SK-N-MC (cell line): ENCODE data around the gene LSAMP.
A peak's percentile ranks its signal among the peaks of the same experiment; 100 is the strongest.

ENCODE experiments used
- DNase-seq: peaks from one replicate; pipeline ENCODE4 v3.0.0-alpha.2; 2011; ENCODE audit warnings: low read depth, low spot score
- H3K27ac ChIP-seq: fragments of 200-600 bp; sonication (generic); 2 replicates; pipeline ENCODE4 v1.5.1; 2016; ENCODE audit warnings: mixed run types
- H3K36me3 ChIP-seq: fragments of 200-600 bp; sonication (generic); 2 replicates; pipeline ENCODE4 v1.6.1; 2017; ENCODE audit warnings: antibody characterized with exemption, low read length, mixed read lengths; ENCODE audit not compliant: insufficient read depth
- H3K4me3 ChIP-seq: fragments of 200-600 bp; sonication (generic); 2 replicates; pipeline ENCODE4 v1.5.1; 2016
- H3K9ac ChIP-seq: fragments of 200-600 bp; sonication (generic); 2 replicates; pipeline ENCODE4 v1.8.0; 2017; ENCODE audit warnings: mixed run types, mixed read lengths; ENCODE audit not compliant: insufficient read length
- H3K9me3 ChIP-seq: fragments of 200-600 bp; sonication (generic); 2 replicates; pipeline ENCODE4 v1.6.1; 2017; ENCODE audit warnings: low read depth, mild to moderate bottlenecking, antibody characterized with exemption, low read length, moderate library complexity, mixed read lengths
- EZH2 ChIP-seq: fragments of 200-600 bp; sonication (generic); IDR thresholded peaks from one replicate; pipeline ENCODE4 v1.6.1; 2017; ENCODE audit warnings: antibody characterized with exemption
- FOXP2 ChIP-seq: optimal IDR thresholded peaks from 2 replicates; pipeline ENCODE3; 2011; ENCODE audit warnings: mild to moderate bottlenecking, moderate library complexity; ENCODE audit not compliant: insufficient read depth; ENCODE audit errors: extremely low read length, control extremely low read depth
- POLR2AphosphoS5 ChIP-seq: IDR thresholded peaks from 2 replicates; pipeline ENCODE4 v1.6.1; 2012; ENCODE audit warnings: mild to moderate bottlenecking, low read depth, low read length, borderline replicate concordance

The LSAMP gene

GRCh38 chr3:116145613-116146012 is 299.7 kb downstream of the LSAMP start:
- Histone ChIP-seq H3K9me3 (peaks cover 18% of the 10 kb centered on the region; the same call in 1 of the 2 replicates), H3K36me3 (peaks cover 15% of the 10 kb centered on the region), H3K4me3 (no peak overlapping the region), H3K27ac (no peak overlapping the region), H3K9ac (no peak overlapping the region)
- DNase-seq, result no peak
- TF ChIP-seq POLR2AphosphoS5 (no peak), EZH2 (no peak), FOXP2 (no peak)

GRCh38 chr3:116141724-116142123 is 303.6 kb downstream of the LSAMP start:
- Histone ChIP-seq H3K36me3 (peaks cover 15% of the 10 kb centered on the region), H3K9ac (no peak overlapping the region), H3K27ac (peak overlapping the region; percentile 5; the same call in 1 of the 2 replicates), H3K4me3 (no peak overlapping the region), H3K9me3 (peaks cover 13% of the 10 kb centered on the region; the same call in 1 of the 2 replicates)
- DNase-seq, result no peak
- no peak for TF ChIP-seq FOXP2
- TF ChIP-seq POLR2AphosphoS5, result no peak
- TF ChIP-seq EZH2, result no peak

- H3K27ac ChIP-seq, result peak overlapping the region; percentile 62
These were observed 305.1 kb downstream of the LSAMP start for GRCh38 chr3:116140100-116140689.

GRCh38 chr3:116139641-116140040 is 305.6 kb downstream of the LSAMP start:
- Histone ChIP-seq H3K9me3 (no peaks in the 10 kb centered on the region), H3K36me3 (peaks cover 3% of the 10 kb centered on the region; the same call in 1 of the 2 replicates), H3K4me3 (no peak overlapping the region), H3K9ac (no peak overlapping the region), H3K27ac (no peak overlapping the region)
- DNase-seq, result no peak
- TF ChIP-seq EZH2, result no peak

More at GRCh38 chr3:116140100-116140689, 305.1 kb downstream of the LSAMP start:
- no peak for DNase-seq
- Histone ChIP-seq H3K4me3 (no peak overlapping the region), H3K9me3 (0 out of 2 replicates have a peak, but pooled peaks cover 4% of the 10 kb centered on the region), H3K9ac (no peak overlapping the region), H3K36me3 (peaks cover 8% of the 10 kb centered on the region; the same call in 1 of the 2 replicates)
- TF ChIP-seq FOXP2 (no peak), POLR2AphosphoS5 (no peak), EZH2 (no peak)

- TF ChIP-seq EZH2 (no peak), FOXP2 (no peak), POLR2AphosphoS5 (no peak)
- DNase-seq, result no peak
- Histone ChIP-seq H3K36me3 (no peaks in the 10 kb centered on the region), H3K27ac (peak overlapping the region; percentile 55; the same call in 1 of the 2 replicates), H3K9ac (no peak overlapping the region), H3K9me3 (no peaks in the 10 kb centered on the region), H3K4me3 (no peak overlapping the region)
These were observed 309.7 kb downstream of the LSAMP start for GRCh38 chr3:116135457-116136085.

GRCh38 chr3:116129187-116129946 is 315.9 kb downstream of the LSAMP start:
- DNase-seq, result no peak
- no peak overlapping the region for H3K27ac ChIP-seq
- no peak overlapping the region for H3K9ac ChIP-seq
- H3K36me3 ChIP-seq, result no peaks in the 10 kb centered on the region
- no peak overlapping the region for H3K4me3 ChIP-seq
- TF ChIP-seq EZH2 (no peak), FOXP2 (no peak), POLR2AphosphoS5 (no peak)
- H3K9me3 ChIP-seq, result no peaks in the 10 kb centered on the region

GRCh38 chr3:116127464-116127863 is 317.8 kb downstream of the LSAMP start:
- no peaks in the 10 kb centered on the region for H3K9me3 ChIP-seq

GRCh38 chr3:116124166-116124565 is 321.1 kb downstream of the LSAMP start:
- TF ChIP-seq POLR2AphosphoS5, result no peak
- TF ChIP-seq FOXP2, result no peak
- TF ChIP-seq EZH2, result no peak
- Histone ChIP-seq H3K9ac (no peak overlapping the region), H3K27ac (peak overlapping the region; percentile 40; the same call in 1 of the 2 replicates), H3K4me3 (no peak overlapping the region), H3K9me3 (no peaks in the 10 kb centered on the region), H3K36me3 (no peaks in the 10 kb centered on the region)
- no peak for DNase-seq

More at GRCh38 chr3:116127464-116127863, 317.8 kb downstream of the LSAMP start:
- no peak for TF ChIP-seq FOXP2
- no peak for TF ChIP-seq EZH2
- no peak for TF ChIP-seq POLR2AphosphoS5
- H3K4me3 ChIP-seq, result no peak overlapping the region
- H3K9ac ChIP-seq, result no peak overlapping the region
- H3K27ac ChIP-seq, result no peak overlapping the region
- DNase-seq, result no peak
- no peaks in the 10 kb centered on the region for H3K36me3 ChIP-seq
